Stimulated activated memory B cell treated with anti-CD40 and anti-IgM and Interleukin-4, amounts not matched to agents 10 μg/mL and 1 μg/mL and 100 μg/mL, for 72 hours (primary cell): ENCODE results near the gene EZH1.

Experiments
- ATAC-seq: fragments of 150-1000 bp; cut with Tn5 transposase; 2 replicates; pipeline ENCODE4 v1.10.0; 2021
- H3K27ac Mint-ChIP-seq: one replicate; pipeline ENCODE4 v1.8.0; 2022; ENCODE audit warnings: mild to moderate bottlenecking, mixed read lengths
- H3K27me3 Mint-ChIP-seq: one replicate; pipeline ENCODE4 v1.8.0; 2022; ENCODE audit warnings: mixed read lengths
- H3K36me3 Mint-ChIP-seq: one replicate; pipeline ENCODE4 v1.8.0; 2022; ENCODE audit warnings: mixed read lengths
- H3K4me1 Mint-ChIP-seq: one replicate; pipeline ENCODE4 v1.8.0; 2022; ENCODE audit warnings: mixed read lengths
- H3K4me3 Mint-ChIP-seq: one replicate; pipeline ENCODE4 v1.8.0; 2022; ENCODE audit warnings: mild to moderate bottlenecking, moderate library complexity, mixed read lengths
- H3K9me3 Mint-ChIP-seq: one replicate; pipeline ENCODE4 v1.8.0; 2022; ENCODE audit warnings: mixed read lengths

The EZH1 gene

DNA sequence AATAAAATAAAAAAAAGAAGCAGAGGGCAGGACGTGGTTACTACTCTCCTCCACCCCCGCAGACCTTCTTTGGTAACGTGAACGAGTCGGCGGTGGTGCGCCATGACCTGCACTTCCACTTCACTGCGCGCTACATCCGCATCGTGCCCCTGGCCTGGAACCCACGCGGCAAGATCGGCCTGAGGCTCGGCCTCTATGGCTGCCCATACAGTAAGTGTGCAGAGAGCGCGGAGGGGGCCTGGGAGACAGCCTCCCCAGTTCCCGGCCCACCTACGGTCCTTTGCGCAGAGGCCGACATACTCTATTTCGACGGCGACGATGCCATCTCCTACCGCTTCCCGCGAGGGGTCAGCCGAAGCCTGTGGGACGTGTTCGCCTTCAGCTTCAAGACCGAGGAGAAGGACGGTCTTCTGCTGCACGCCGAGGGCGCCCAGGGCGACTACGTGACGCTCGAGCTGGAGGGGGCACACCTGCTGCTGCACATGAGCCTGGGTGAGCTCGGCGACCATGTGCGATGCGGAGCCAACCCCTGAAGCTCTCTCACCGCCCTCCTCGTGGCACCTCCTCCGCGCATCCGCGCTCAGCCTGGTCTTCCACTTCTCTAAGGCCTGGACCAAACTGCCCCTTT, 59.8 kb downstream of the EZH1 start:
- peaks cover 40% of the 10 kb centered on the region for H3K4me1 Mint-ChIP-seq
- H3K27me3 Mint-ChIP-seq: no peaks in the 10 kb centered on the region
- no peak overlapping the region for H3K27ac Mint-ChIP-seq
- H3K36me3 Mint-ChIP-seq: peaks cover 6% of the 10 kb centered on the region
- no peaks in the 10 kb centered on the region for H3K9me3 Mint-ChIP-seq
- no peak overlapping the region for H3K4me3 Mint-ChIP-seq
- no peak for ATAC-seq

- peaks cover 6% of the 10 kb centered on the region for H3K36me3 Mint-ChIP-seq
- H3K4me3 Mint-ChIP-seq: peak overlapping the region; percentile 97
- no peaks in the 10 kb centered on the region for H3K27me3 Mint-ChIP-seq
- no peak for ATAC-seq
- peak overlapping the region; percentile 74 for H3K27ac Mint-ChIP-seq
- H3K4me1 Mint-ChIP-seq: peaks cover 50% of the 10 kb centered on the region
- H3K9me3 Mint-ChIP-seq: no peaks in the 10 kb centered on the region
These were observed 61.3 kb downstream of the EZH1 start for GRCh38 chr17:42683407-42684034.

GRCh38 chr17:42682722-42683403, 62.0 kb downstream of the EZH1 start:
- peak overlapping the region; percentile 74 for H3K27ac Mint-ChIP-seq
- peaks cover 6% of the 10 kb centered on the region for H3K36me3 Mint-ChIP-seq

GRCh38 chr17:42681976-42682721, 62.7 kb downstream of the EZH1 start, which contains the start of gene CNTNAP1:
TSS of gene CNTNAP1 (plus strand) at chr17:42682531. CDS start at chr17:42682830, 299 bp downstream.
- Mint-ChIP-seq H3K27ac (peak within 1 kb of the TSS; percentile 74), H3K36me3 (peaks cover 6% of the 10 kb centered on the region), H3K4me1 (peaks cover 61% of the 10 kb centered on the region), H3K27me3 (peaks cover 2% of the 10 kb centered on the region), H3K9me3 (no peaks in the 10 kb centered on the region), H3K4me3 (peak within 1 kb of the TSS; percentile 97)
- no peak for ATAC-seq

More at GRCh38 chr17:42682722-42683403, 62.0 kb downstream of the EZH1 start:
- Mint-ChIP-seq H3K4me1 (peaks cover 54% of the 10 kb centered on the region), H3K9me3 (no peaks in the 10 kb centered on the region), H3K27me3 (no peaks in the 10 kb centered on the region), H3K4me3 (peak overlapping the region; percentile 97)
- ATAC-seq: no peak

GRCh38 chr17:42680331-42680808, 64.5 kb downstream of the EZH1 start:
- peaks cover 16% of the 10 kb centered on the region for H3K27me3 Mint-ChIP-seq
- peaks cover 69% of the 10 kb centered on the region for H3K4me1 Mint-ChIP-seq
- no peak for ATAC-seq
- H3K36me3 Mint-ChIP-seq: no peaks in the 10 kb centered on the region
- peak overlapping the region; percentile 76 for H3K4me3 Mint-ChIP-seq
- H3K27ac Mint-ChIP-seq: peak overlapping the region; percentile 74
- no peaks in the 10 kb centered on the region for H3K9me3 Mint-ChIP-seq

DNA sequence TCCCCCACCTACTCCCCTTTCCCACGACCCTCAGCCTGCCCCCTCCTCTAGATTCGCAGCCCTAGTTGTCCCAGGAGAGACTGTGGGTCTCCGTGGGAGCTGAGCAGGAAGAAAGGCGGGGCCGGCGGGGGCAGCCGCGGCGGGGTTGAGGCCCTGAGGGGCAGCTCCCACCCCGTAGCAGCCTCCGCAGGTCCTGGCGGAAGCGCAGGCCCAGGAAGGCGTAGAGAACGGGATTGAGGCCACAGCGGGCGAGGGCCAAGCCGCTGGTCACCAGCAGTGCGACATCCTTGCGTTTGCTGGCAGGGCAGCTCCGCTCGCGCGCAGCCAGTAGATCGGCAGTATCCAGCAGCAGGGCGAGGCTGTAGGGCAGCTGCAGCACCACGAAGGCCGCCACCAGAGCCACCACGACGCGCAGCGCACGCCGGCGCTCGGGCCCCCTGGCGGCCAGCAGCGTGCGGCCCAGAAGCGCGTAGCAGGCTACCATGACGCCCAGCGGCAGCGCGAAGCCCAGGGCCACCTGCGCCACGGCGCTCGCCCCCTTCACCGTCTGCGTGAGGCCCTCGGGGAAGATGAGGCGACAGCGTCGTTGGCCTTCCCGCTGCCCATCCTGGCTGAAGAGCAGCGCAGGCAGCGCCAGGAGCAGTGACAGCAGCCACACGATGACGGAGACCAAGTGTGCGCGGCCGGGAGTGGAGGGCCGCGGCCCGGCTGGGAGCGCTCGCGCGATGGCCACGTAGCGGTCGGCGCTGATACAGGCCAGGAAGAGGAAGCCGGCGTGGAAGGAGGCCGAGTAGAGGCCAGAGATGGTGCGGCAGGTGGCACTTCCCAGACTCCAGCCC, 65.1 kb downstream of the EZH1 start:
- H3K27me3 Mint-ChIP-seq: peaks cover 23% of the 10 kb centered on the region
- H3K9me3 Mint-ChIP-seq: no peaks in the 10 kb centered on the region
- peak; percentile 71 for ATAC-seq
- H3K36me3 Mint-ChIP-seq: no peaks in the 10 kb centered on the region
- H3K4me1 Mint-ChIP-seq: peaks cover 74% of the 10 kb centered on the region
- peak overlapping the region; percentile 74 for H3K27ac Mint-ChIP-seq
- peak overlapping the region; percentile 76 for H3K4me3 Mint-ChIP-seq

GRCh38 chr17:42678951-42679491, 65.8 kb downstream of the EZH1 start:
- H3K27me3 Mint-ChIP-seq: peaks cover 30% of the 10 kb centered on the region
- H3K4me3 Mint-ChIP-seq: peak overlapping the region; percentile 80
- peak overlapping the region; percentile 74 for H3K27ac Mint-ChIP-seq
- no peak for ATAC-seq
- H3K36me3 Mint-ChIP-seq: no peaks in the 10 kb centered on the region
- peaks cover 80% of the 10 kb centered on the region for H3K4me1 Mint-ChIP-seq
- no peaks in the 10 kb centered on the region for H3K9me3 Mint-ChIP-seq

DNA sequence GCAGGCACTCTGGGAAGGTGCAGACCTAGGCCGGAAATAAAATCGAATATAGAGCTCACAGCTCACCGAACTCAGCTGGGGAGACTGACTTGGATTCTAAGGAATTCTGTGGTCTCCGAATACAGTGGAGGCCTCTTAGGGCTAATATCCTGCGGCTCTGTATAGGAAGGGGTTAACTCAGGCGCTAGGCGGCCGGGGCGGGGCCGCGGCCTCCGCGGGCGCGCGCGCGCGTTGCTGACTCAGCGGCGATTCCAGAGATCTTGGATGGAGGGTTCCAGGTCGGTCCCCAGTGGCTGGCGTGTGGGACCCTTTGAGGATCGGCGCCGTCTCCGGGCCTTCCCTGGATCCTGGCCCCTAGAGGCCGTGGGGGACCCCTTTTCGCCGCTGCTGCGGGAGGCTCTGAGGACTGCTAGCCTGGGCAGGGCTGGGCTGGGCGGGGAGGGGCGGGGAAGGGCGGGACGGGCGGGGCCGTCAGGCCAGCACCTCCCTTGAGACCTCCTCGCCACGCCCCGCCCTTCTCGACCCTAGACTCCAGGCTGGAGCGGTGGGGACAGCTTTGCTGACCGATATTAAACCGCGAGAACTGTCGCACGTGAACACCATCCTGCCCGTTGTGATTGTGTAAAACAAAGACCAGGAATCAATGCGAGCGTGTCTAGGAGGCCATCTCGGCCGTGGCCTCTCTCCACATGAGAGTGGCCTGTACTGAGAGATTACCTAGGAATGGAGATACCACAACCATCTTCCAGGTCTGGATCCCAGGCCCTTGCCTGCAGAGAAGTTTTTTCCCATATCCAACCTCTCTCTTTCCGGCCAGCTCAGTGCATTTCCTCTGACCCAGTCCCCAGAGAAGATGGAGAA, 66.7 kb downstream of the EZH1 start:
- no peaks in the 10 kb centered on the region for H3K36me3 Mint-ChIP-seq
- H3K27me3 Mint-ChIP-seq: peaks cover 32% of the 10 kb centered on the region

DNA sequence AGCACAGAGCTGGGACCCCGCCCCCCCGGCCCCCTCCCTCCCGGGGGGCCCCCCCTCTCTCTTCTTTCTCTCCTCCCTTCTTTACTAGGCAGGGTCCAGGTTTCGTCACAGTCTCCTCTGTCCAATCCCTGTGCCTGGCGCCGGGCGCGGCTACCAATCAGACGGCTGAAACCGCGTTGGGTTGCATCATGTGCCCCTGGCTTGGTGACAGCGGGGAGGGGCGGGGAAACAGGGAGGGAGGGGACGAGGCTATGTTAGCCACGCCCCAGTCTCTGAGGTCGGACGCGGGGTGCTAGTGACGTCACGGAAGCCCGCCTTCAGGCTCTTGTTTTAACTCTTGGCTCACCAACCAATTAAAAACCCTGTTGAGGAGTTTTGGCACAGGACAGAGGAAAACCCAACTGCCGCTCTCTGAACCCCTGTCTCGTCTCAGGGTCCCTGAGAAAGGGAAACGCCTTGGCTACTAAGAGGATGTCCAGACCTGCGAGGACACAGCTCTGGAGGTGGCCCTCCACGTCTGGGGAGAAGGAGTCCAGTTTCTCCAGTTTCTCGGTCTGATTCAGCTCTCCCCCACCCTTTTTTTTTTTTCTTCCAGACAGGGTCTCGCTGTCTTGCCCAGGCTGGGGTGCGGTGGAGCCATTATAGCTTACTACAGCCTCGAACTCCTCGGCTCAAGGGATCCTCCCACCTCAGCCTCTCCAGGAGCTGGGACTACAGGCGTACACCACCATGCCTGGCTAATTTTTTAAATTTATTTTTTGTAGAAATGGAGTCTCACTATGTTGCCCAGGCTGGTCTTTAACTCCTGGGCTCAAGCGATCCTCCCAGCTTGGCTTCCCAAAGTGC, 67.6 kb downstream of the EZH1 start:
- Mint-ChIP-seq H3K27ac (peak overlapping the region; percentile 2), H3K36me3 (no peaks in the 10 kb centered on the region), H3K4me1 (peaks cover 64% of the 10 kb centered on the region), H3K27me3 (peaks cover 33% of the 10 kb centered on the region), H3K9me3 (no peaks in the 10 kb centered on the region), H3K4me3 (peak overlapping the region; percentile 80)
- ATAC-seq: peak; percentile 87

More for the DNA sequence above, 66.7 kb downstream of the EZH1 start:
- ATAC-seq: peak; percentile 59
- no peaks in the 10 kb centered on the region for H3K9me3 Mint-ChIP-seq
- peak overlapping the region; percentile 80 for H3K4me3 Mint-ChIP-seq
- H3K4me1 Mint-ChIP-seq: peaks cover 74% of the 10 kb centered on the region
- H3K27ac Mint-ChIP-seq: peak overlapping the region; percentile 34

DNA sequence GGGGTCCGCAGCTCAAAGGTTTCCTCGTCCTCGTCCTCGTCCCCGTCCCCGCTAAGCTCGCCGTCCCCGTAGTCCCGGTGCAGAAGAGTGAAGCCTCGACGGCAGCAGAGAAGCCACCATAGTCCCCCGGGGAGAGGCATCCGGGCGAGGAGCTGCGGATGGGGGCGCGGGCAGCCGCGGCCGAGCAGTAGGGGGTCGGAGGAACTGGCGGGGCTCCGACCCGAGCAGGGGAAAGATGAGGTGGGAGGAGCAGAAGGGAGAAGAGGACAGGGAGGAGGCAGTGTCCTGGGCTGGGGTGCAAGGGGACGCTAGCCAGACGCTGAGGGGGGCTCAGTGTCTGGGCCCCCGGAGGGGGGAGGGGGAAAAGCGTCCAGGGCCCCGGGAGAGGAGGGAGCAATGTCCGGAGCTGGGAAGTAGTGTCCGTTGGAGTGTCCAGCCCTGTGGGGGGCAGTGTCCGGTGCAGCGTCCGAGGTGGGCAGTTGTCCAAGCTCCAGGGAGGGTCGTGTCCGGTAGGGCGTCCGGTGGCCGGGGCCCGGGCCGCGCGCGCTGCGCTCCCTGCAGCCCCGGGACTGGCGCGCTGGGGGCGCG, 68.3 kb downstream of the EZH1 start, which contains the start of gene PLEKHH3:
TSS of gene PLEKHH3 (minus strand) at position 571 of the 588 bp plus-strand sequence. CDS start at position 140, 431 bp downstream.
- Mint-ChIP-seq H3K4me1 (peaks cover 62% of the 10 kb centered on the region), H3K4me3 (peak within 1 kb of the TSS; percentile 82), H3K27me3 (peaks cover 40% of the 10 kb centered on the region), H3K27ac (peak within 1 kb of the TSS; percentile 2), H3K36me3 (no peaks in the 10 kb centered on the region), H3K9me3 (no peaks in the 10 kb centered on the region)
- no peak for ATAC-seq

- Mint-ChIP-seq H3K27ac (peak overlapping the region; percentile 2), H3K4me1 (peaks cover 62% of the 10 kb centered on the region), H3K36me3 (no peaks in the 10 kb centered on the region), H3K9me3 (no peaks in the 10 kb centered on the region), H3K27me3 (peaks cover 45% of the 10 kb centered on the region), H3K4me3 (peak overlapping the region; percentile 82)
- no peak for ATAC-seq
These were observed 68.8 kb downstream of the EZH1 start for GRCh38 chr17:42675965-42676423.

DNA sequence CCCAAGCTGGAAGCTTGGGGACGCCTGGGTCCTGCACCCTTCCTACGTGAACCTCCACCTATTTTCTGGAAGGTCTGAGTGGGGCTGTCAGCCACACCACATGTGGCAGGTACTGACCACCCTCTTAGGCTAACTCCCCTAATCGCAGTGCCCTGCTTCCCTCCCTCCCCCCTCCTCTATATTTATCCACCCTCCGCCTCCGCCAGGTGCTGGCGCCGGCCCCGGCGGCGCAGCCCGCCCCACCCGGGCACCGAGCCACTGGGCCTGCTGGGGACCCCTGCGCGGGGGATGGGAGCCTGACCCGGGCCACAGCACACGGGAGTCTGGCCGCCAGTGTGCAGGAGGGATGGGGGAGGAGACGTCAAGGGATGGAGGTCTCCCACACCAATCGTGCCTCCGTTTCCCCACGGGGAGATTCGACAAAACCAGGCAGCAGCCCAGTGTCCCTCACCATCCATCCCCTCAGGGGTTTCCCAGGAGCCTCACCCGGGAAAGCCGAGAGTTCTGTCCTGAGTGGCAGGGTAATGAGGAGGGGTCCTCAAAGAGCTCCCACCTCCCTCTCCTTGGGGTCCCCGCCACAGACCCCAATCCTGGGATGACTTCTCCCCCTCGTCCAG, 69.4 kb downstream of the EZH1 start:
- ATAC-seq: no peak
- H3K4me1 Mint-ChIP-seq: peaks cover 62% of the 10 kb centered on the region

More for the DNA sequence above, 69.4 kb downstream of the EZH1 start:
- Mint-ChIP-seq H3K36me3 (no peaks in the 10 kb centered on the region), H3K9me3 (no peaks in the 10 kb centered on the region), H3K27me3 (peaks cover 46% of the 10 kb centered on the region), H3K4me3 (peak overlapping the region; percentile 82), H3K27ac (no peak overlapping the region)
